OCI-M2 (cell line): ENCODE measurements around the gene DNTT.

ENCODE experiments used
- DNase-seq: peaks from one replicate; lab custom pipeline; 2025; ENCODE audit not compliant: unreplicated experiment; lab: John Stamatoyannopoulos, UW

Gene DNTT

GRCh38 chr10:96339956-96340904 lies 36.0 kb downstream of the DNTT start:
- DNase-seq = peak; percentile 9

GRCh38 chr10:96341219-96342182 lies 37.3 kb downstream of the DNTT start:
- DNase-seq = no peak

GRCh38 chr10:96342402-96342801 lies 38.2 kb downstream of the DNTT start:
- no peak for DNase-seq

GRCh38 chr10:96344178-96344577 lies 39.9 kb downstream of the DNTT start:
- DNase-seq = no peak

DNA sequence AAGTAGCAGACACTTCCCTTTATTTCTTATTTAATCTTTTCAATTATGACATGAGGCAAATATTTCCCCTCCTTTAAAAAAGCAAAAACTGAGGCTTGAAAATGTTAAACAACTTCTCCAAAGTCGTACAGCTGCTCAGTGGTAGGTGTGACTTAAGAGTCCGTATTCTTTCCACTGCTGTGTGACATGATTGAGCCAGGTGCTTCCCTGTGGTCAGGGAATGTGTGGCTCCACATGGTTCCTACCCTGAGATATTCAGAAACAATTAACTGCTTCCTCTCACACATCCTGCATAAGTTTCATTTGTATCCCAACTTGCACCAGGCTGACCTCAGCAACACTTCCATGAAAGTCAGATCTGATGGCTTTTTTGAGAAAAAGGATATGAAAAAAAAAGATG lies 41.0 kb downstream of the DNTT start:
- no peak for DNase-seq

DNA sequence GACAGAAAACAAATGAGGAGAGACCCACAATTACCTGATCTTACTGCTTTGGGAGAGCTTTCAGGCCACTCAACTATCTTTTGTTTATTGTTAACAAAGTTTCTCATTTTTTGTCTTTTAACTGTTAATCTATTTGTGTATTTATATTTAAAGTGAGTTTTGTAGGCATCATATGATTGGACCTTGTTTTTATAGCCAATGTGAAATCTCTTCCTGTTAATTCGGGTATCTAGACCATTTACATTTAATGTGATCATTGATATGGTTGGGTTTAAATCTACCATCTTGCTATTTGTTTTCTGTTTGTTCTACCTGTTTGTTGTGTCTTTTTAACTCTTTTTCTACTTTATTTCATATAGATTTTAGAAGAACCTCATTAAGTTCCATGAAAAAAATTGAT lies 42.1 kb downstream of the DNTT start:
- DNase-seq = no peak

GRCh38 chr10:96352027-96352426 lies 47.8 kb downstream of the DNTT start:
- DNase-seq = no peak

DNA sequence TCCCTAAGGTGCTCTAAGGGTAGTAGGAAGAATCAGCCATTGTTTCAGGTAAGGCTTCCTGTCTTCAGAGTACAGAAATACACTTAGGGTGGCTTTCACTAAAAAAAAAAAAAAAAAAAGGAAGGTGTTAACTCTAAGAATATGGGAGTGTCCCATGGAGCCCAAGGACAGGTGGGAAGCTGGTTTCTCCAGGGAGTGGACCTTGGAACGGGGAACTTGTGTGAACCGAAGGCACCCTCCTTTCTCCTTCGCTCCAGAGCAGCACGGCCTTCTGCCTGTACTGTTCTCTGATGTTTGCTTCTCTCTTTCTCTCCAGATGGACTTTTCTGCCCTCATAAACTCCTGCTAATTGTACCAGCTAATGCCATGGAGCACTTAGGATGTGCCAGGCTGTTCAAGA lies 48.3 kb downstream of the DNTT start:
- no peak for DNase-seq

DNA sequence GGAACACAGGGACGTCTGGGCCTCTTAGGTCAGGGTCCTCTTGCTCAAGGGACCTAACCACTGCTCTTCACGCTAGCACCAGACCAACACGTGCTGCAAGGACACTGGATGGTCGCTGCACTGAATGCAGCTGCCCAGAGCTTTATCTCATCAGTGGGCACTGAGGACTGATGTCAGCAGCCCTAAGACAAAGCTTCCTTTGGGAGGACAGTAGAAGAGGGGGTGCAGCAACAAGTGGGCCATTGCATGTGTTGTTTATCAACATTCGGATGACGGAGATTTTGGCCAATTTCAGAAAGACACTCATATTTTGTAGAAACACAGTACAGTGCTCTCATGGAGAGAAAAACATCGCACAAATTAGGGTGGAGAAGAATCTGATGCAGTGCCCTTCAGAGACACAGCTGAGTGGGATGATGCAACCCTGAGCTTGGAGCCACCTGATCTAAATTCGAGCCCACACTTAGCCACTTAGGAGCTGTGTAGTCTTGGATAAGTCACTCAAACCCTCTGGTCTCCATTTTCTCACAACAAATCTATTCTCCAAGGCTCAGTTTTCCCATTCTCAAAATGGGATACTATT lies 52.9 kb downstream of the DNTT start:
- DNase-seq = no peak

DNA sequence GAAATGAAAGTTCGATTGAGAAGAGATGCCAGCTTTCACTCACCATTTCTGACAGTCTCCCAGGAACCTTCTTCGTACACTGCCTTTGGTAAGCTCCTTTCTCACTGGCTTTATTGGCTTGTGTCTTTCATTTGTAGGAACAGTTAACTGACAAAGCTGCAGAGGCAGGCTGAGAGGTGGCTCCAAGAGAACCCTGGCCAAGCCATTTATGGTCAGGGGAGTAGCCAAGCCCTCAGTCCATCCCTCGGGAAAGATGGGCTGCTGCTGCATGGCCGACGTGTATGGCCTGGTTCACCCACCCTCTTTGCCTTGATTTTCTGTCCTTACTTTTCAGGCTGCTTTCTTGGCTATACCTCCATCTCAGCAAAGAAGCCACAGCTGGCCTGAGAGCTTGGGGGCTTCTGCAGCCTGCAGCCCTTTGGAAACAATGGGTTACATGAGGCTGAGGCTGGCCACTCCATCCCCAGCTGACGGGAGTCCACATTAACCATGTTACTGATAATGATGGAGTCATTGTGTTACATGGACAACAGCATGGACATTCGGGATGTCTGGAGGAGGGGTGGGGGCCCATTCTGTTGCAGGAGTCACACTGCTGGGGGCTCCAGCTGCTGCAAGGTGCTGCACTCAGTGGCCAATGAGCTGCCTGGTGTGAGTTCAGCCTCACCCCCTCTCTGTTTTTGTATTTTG lies 54.8 kb downstream of the DNTT start, which contains the start of gene OPALIN:
Gene OPALIN (minus strand): TSS at position 152 of the 690 bp plus-strand sequence. CDS start 106 bp downstream, at position 46.
- no peak for DNase-seq

- DNase-seq = no peak
Measured at GRCh38 chr10:96359616-96360015, 55.4 kb downstream of the DNTT start.

DNA sequence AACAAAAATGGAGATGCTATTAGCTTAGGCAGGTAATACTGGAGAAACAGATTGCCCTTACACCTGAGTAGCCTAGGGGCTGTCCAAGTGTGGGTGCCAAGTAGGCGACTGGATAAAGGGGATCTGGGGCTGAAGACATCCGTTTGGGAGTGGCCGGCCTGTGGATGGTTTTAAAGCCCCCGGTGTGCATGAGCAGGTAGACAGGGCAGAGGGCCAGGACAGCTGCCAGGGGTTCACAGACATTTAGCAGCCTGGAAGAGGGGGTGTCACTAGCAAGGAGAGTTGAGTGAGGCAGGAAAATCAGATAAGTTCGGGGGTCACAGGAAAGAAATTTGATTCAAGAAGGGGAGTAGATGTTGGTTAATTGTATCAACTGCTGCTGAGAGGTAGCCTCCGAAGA lies 56.1 kb downstream of the DNTT start:
- no peak for DNase-seq

GRCh38 chr10:96360766-96361165 lies 56.5 kb downstream of the DNTT start:
- DNase-seq = no peak

- no peak for DNase-seq
Measured at GRCh38 chr10:96365571-96365970, 61.3 kb downstream of the DNTT start.

- no peak for DNase-seq
Measured at GRCh38 chr10:96366508-96366907, 62.3 kb downstream of the DNTT start.

DNA sequence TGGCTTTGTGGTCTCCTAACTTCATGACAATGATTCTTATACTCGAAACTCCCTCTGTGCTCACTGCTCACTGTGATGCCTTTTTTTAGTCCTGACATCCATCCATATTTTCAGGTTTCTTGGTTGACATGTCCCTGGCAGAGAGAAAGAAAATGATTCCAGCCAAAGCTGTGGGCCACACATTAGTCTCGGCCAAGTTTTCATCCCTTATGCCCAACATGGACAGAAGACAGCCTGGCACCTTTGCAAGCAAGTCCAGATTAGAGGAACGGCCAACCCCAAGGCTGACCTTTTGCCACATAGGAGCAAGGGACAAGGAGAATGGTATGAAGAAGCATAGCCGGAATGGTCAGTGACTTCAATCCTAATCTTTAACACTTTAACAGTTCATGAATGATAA lies 63.2 kb downstream of the DNTT start:
- DNase-seq = no peak

DNA sequence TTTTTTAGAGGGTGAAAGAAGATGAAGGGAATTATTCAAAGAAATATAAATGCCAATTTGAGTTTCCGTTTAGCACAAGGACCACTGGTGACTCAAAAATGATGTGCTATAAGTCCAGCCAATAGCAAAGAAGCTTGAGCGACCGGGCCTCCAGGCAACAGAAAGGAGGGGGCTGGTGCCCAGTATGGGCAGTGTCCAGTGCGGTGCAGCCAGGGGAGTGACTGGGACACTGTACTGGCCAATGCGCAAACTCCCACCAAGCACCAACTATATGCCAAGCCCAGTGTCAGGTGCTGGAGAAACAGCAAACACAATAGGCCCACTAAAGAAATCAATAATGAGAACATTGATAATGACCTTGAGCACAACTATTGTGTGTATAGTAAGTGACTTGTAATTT lies 64.7 kb downstream of the DNTT start:
- no peak for DNase-seq

GRCh38 chr10:96369890-96370583 lies 65.8 kb downstream of the DNTT start:
- no peak for DNase-seq

DNA sequence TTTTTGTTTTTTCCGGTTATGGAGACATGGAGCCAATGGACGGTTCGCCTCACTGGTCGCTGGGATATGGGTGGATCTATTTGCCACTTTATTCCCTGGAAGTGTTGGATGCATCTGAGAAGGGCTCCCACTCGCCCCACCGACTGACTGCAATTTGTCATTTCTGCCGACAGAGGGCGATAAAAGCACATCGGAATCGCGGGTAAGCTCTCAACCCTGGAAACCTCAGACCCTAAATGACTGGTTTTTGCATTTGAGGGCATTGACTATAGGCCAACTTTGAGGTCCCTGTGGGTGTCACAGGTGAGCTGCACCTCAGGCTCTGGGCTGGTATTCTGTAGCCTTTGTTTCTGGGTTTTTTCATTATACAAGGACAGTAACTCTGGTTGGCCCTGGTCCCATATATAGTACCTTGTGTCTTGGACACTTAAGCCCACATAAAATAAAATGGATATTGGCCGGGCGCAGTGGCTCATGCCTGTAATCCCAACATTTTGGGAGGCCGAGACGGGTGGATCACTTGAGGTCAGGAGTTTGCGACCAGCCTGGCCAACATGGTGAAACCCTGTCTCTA lies 66.4 kb downstream of the DNTT start:
- peak; percentile 5 for DNase-seq

DNA sequence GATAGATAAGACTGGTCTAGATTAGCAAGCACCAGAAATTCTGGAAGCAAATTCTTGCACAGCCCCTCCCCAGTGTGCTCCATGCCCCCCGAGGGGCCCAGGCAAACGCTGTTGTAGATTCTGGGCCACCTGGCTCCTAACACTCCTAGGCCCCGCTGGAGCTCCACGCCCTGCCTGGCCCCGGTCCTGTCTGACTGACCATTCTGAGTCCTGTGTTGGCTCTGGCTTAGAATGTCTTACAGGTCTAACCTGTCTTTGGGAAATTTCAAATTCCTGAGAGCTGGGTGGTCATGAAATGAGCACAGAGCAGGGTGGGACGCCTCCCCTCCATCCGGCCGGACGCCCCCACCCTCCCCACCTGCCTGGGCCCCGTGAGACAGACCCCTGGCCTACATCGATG lies 67.1 kb downstream of the DNTT start:
- no peak for DNase-seq
